Hepatic stellate cell (primary cell): ENCODE measurements around the gene FAM184A.
"Not testable (repeated sequence)": the region's sequence is repeated elsewhere in the genome, so short reads cannot be mapped to it uniquely, and the experiment has no call there.

Experiments
- DNase-seq: peaks from one replicate; pipeline ENCODE4 v3.0.0; 2011; ENCODE audit warnings: low spot score

The FAM184A gene

DNA sequence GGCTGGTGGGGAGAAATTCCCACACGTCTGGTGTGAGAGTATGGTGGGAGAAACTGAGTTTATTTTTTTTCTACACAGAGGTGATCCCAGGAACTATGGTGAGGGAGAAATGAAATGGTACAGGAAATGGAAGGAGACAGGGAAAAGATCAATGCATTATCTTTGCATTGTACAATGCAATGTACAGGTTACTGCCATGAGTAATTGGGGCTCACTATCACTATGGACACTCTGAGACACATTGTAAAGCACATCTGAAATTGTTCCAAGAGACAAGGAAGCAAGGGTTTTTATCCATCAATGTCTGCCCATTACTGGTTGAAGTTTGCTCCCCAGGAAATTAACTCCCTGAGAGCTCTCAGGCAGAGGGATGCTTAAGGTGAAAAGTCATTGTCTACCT is 21.7 kb upstream of the FAM184A start:
- DNase-seq, result no peak

DNA sequence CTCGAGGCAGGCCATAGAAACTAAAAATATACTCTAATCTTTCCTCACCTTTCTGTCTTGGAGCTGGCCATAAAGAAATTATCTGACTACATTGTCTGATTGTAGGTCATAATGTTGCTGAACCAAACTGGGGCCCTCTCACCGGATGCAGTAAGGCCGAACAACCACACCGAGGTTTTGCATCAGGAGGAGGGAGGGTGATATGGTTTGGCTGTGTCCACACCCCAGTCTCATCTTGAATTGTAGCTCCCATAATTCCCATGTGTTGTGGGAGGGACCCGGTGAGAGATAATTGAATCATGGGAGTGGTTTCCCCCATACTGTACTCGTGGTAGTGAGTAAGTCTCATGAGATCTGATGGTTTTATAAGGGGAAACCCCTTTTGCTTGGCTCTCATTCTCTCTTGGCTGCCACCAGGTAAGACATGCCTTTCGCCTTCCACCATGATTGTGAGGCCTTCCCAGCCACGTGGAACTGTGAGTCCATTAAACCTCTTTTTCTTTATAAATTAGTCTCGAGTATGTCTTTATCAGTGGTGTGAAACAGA is 19.4 kb upstream of the FAM184A start:
- DNase-seq, result not testable (repeated sequence)

DNA sequence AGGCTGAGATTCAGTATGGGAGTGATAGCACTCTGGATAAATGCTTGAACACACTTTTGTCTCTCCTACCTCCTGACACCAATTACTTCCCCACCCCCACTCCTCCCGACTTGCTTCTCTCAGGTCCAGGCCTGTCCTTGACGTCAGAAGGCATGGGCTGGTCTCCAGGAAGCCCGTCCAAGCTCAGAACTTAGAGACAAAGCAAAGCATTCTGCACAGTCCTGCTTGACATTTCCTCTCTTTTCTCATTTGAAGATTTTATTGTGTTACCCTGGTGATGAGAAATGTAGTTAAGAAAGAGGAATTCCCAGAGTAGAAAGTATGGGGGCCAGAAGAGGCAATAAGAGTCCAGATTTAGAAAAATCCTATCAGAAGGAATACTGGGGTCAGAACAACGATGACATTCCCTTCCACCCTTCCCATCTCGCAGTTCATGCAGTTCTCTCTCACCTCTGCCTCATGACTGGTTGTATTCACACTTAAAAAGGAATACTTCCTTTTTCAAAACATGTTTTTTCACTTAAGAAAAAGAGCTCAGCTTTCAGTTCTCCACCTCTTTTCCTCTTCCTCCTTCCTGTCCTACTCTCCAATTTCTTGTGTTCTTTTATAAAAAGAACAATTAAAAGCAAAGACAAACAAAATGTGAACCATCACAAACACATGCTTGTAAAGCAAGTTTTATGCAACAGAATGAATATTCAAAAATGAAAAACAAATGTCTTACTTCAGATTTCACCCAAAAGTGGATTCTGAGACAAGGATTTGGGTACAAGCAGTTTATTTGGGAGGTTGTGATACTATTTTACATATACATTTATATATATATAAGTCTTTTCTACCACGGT is 18.5 kb upstream of the FAM184A start:
- no peak for DNase-seq

DNA sequence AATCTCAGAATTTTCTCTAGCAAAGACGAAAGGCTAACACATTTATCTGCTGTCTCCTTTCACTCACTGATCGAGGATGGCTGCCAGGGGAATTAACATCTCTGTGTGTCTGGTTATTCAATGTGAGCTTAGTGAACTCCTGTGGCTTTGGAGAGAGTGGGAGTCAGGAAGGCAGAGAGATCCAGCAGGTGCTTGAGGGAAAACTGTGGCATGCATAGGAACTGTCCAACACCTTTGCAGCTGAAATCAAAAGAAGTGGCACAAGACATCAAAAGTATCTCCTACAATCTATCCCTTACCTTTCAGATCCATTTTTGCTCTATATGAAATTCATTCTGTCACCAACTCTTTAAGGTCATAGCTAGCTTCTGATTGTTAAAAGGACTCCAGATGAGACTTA is 11.8 kb upstream of the FAM184A start:
- no peak for DNase-seq

DNA sequence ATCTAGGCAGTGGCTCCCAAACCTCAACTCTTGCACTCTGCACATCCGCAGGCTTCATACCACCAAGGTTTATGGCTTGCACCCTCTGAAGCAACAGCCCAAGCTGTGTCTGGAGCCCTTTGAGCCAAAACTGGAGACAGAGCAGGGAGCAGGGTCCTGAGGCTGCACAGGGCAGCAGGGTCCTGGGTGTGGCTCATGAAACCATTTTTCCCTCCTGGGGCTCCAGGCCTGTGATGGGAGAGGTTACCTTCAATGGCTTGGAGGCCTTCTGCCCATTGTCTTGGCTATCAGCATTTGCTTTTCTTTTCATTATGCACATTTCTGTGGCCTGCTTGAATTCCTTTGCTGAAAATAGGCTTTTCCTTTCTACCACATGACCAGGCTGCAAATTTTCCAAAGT is 6.3 kb upstream of the FAM184A start:
- DNase-seq, result no peak

DNA sequence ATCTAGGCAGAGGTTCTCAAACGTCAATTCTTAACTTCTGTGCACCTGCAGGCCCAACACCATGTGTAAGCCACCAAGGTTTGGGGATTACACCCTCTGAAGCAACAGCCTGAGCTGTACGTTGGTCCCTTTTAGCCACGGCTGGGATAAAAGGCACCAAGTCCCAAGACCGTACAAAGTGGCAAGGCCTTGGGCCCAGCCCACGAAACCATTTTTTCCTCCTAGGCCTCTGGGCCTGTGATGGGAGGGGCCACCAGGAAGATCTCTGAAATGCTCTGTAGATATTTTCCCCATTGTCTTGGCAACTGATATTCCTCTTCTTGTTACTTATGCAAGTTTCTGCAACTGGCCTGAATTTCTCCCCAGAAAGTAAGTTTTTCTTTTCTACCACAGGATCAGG is 4.5 kb upstream of the FAM184A start:
- DNase-seq, result no peak

DNA sequence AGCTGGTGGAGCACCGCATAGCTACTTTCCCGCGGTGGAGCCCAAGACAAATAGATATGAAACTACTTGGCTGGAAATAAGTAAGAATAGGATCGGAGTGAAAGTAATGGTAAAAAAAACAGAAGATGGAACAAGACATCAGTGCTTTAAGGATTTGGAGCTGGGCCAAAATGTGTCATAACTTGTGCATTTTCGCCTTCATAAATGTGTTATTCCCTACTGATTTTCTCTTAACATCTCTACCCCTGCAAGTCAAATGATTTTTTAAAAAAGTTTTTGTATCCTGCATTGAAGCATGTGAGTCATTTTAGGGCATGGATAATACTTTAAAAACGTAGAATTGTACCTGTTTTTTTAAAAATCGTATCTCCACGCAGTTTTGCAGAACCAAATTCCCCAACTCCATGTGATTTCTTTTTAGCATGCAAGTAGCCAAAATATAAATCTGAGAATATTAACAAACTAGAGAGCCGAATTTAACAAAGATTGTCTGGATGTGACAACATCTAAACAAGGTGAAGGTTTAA is 882 bp upstream of the FAM184A start:
- peak; percentile 16 for DNase-seq

DNA sequence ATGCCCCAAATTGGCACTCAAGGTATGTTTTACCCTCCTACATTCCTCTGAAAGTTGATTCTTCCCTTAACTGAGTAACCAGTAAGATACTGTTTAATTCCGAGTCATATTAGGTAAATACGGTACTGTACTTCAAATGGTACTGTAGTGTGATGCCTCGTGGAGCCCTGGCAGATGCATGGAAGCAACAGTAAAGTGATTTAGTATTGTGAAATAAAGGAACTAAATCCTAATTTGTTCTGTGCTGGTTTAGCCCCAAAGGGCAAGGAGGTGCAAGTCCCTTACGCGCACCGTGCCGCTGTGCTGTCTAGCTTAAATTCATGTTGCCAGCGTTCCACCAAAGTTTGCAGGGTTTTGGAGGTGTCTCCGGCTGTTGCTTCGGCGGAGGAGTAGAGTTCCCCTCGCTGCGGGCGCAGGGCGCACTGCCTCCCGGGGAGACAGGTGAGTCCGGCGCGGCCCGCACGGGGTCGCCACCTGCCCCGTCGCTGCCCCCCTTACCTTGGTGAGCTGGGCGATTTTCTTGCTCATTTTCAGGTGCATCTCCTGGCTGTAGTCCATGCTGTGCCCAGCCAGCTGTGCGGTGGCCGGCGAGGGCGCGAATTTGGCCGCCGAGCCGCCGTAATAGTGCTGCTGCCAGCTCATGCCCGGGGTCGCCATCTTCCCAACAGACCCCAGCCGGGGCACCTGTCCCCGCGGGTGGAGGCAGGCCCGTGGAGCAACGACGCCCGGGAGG is 655 bp downstream of the FAM184A start:
- DNase-seq, result no peak

DNA sequence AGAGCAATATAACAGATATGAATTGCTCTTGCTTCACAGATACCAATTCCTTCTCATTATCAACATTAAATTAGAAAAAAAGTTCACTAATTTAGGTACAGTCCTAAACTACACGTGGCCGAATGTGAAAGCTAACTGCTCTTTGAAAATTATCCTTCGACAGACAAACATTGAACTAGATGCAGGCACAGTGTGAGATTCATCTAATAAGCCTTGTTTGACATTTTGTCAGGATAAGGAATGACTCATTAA is 1.1 kb downstream of the FAM184A start:
- no peak for DNase-seq

DNA sequence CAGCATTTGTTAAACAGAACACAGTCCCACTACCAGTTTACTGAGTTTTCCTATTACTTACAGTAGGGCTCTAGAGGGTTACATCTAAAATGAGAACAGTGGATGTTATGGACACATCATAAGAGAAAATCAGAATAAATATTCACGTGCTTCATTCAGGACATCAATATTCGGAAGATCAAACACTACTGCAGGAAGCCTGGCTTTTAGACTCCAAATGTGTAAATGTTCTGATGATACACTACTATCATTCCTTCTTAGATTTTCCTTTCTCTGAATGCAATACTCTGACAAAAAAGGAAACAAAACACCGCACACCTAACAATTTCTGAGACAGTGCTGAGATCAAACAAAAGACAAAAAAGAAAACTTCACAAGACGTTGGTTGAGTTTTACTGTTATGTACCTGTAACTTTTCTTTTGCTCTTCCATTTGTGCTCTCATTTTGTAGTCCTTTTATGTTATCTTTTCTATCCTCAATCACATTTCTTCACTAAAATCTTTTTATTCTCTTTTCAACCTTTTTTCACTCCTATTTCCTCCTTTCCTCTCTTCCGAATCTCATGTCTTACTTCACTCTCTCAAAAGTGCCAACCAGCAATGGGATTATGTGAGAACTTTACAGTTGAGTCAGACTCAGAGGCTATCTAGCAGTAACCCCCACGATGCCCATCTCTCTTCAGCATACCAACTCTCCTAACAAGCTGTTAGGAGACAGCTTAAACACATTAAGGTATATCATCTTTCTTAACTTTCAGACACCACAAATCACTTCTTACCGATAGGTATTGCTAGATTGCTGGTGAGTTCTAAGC is 1.7 kb downstream of the FAM184A start:
- DNase-seq, result no peak

DNA sequence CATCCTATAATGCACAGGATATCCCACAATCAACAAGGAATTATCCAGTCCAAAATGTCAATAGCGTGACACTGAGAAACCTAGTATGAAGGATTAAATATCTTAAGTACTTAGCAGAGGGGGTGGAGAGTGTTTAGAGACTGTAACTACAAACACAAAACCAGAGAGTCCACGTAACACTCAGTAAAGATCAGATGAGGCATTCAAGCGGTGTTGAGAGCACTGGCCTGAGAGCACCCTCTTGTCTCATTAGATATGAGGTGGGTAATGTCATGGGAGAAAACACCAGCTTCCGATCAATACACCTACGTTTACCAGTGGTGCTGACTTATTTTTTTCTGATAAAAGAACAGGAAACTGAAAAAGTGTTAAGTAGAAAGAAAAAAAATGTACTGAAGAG is 2.3 kb downstream of the FAM184A start:
- DNase-seq, result no peak

DNA sequence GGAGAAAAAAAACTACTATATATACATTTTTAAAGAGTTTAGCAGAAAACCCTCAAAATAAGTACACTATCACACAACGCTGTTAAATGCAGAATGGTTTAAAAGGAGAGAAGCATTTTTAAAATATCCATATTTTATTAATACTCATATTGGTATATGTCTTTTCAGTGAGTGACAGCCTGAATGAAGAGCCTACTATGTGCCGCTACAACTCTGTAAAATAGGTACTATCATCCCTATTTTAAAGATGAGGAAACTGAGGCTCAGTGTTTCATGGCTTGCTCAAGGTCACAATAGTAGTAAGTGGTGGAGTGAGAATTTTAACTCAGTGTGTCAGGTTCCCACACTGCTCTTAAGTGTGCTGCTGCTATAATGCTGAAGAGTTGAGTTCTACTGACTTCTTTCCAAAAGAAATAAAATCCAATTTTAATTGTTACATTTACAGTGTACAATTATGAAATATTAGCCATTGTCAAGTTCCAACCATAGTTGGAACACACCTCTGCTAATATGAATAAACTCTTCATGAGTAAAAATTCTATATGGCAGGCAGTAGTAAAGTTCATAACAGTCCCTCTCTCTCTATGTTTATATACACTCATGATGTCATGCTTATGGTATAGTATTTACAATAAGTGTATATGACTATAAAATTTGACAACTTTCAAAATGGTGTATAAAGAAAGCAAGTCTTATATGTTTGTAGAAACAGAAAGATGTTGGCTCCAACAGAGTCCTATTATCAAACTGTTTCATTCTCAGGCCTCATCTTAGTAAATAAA is 3.1 kb downstream of the FAM184A start:
- no peak for DNase-seq

DNA sequence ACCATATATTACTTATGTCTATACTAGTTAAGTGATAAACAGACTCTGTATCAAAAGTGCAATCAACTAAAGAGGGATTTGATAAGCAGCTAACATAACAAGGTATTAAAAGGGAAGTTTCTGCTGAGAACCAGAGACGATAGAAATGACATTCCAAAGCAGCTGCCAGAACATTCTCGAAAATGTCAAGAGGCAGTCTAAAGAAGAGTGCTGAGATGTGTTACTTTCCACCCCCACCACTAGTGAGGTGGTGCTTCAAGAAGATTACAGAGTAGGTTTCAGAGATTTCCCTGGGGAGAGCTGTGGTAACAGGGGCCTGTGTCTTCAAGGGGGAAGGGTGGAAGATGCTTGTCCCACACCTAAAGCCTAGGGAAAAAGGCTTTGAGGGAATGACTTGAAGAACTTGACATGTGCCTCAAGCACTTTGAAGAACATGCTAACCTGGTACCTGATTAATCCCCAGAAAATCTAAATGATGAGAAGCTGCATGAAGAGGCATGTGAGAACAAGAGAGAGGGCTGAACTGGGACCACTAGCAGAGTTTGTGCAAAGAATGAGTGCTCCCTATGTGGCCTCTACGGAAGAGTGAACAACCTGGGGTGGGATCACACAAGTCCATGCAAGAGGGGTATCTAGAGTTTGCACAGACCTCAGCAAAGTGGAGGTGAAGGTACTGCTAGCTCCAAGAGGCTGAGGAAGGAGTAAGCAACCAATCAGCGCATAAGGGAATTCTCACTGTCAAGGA is 5.0 kb downstream of the FAM184A start:
- DNase-seq, result no peak

DNA sequence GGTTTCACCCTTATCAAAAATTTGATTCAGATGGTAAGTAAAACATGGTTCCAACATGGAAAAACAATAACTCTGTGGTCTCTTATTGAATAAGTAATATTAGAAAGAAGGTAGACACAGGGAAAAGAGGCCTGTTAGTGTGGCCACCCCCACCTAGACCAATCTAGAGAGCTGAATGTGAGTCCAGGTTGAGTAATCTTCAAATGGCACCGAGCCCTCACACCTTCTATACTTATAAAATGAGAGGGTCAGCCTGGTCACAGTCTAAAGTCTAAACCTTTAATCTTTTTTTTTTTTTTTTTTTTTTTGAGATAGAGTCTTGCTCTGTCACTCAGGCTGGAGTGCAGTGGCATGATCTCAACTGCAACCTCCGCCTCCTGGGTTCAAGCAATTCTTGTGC is 6.9 kb downstream of the FAM184A start:
- DNase-seq, result no peak

DNA sequence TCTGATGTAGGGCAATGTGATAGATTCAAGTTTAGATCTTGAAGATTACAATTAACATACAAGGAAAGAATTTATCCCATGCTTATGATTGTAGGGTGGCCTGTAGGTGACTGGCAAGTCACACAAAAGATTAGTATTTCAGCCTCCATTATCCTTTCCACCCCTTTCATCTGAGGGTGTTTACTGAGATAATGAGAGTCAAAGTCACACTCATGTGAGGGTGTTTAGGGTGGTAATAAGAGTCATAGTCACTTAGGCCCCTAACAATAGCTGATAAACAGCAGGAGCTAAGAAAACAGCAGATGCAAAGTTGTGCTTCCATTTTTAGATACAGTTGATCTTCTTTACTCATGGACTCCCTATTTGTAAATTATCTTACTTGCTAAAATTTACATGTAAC is 11.4 kb downstream of the FAM184A start:
- no peak for DNase-seq

DNA sequence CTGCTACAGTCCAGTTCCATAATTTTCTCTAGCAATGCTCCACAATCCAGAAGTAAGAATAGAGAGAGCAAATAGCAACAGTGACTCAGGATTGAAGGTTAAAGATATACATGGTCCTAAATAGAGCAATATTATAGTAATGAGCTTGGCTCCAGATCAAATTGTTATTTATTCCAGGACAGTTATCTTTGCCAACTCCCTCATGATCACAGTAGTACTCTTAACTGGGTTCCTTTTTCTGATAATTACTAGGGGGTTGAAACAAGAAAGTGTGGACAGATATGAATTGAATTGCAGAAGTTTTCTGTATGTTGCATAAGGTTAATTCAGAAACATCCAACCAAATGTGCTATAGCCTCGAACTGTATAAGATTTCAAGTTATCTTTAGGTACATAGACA is 11.9 kb downstream of the FAM184A start:
- no peak for DNase-seq

DNA sequence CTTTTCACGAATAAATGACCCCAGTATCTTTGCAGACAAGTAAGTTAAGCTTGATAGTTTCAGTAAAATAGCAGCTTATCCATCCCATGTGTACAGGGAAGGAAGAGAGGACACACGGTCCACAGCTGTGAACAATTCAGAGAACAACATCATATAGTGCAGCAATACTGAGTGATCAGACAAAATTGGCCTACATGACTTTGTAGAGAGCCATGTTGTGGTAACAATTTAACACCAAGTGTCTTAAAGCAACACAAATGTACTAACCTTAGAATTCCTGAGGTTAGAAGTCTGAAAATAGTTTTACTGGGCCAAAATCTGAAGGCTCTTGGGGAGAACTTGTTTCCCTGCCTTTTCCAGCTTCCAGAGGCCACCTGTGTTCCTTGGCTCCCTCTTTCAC is 12.5 kb downstream of the FAM184A start:
- no peak for DNase-seq

DNA sequence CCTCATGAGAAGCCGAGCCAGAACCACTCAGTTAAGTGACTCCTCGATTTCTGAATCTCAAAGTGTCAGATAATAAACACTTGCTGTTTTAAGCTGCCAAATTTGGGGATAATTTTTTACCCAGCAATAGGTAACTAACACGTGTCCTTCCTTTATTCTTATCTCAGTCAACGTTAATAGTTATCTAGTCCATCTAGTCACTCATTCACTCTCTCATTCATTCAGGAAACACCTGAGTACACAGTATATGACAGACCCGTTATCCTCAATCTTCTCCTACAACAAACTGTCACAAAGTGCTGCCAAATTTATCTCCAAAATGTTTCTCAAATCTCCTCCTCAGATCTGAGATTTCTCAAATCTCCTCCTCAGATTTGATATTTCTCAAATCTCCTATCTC is 13.1 kb downstream of the FAM184A start:
- no peak for DNase-seq

DNA sequence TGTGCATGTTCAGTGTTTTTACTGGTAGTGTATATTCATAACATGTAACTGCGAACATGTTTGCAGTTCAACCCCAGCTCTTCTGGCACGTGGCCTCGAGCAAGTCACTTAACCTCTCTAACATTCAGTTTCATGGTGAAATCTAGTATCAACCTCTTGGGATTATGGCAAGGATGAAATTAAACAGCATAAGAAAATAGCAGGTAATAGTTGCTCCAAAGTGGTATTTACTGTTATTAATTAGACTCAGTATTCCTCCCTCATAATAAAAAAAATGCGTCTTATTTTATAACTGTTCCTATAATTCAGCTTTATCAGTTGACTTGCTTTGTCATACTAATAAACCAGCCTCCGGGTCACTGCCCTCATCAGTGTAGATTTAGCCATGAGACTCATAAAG is 15.0 kb downstream of the FAM184A start:
- no peak for DNase-seq

DNA sequence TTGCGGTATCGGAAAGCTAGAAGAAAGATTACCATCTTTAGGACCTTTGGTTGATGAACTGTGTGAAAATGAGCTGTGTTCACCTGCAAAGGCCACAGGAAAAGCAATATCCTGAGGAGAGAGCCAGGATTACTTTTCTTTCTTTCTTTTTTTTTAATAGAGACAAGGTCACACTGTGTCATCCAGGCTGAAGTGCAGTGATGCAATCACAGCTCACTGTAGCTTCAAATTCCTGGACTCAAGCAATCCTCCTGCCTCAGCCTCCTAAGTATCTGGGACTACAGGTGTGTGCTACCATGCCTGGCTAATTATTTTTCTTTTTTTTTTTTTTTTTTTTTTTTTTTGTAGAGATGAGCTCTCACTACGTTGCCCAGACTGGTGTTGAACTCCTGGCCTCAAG is 17.2 kb downstream of the FAM184A start:
- DNase-seq, result no peak
